ENCODE data around the gene ARG2. TPM values are rescaled to one million over a fixed set of nuclear protein-coding genes. Genes with fewer than 3 reads are reported as not detected.

Gene ARG2
- total RNA-seq, 1 experiment from 2014 or later = 7.0 TPM

GRCh38 chr14:67610491-67610890 lies 9.2 kb upstream of the ARG2 start:
- H3K4me3 ChIP-seq (replicated peaks in 1 of 2; ENCODE audit: low read depth in 1 of 2, low read length in 2 of 2) = no peak overlapping the region
- no peak overlapping the region for H3K27ac ChIP-seq (ENCODE audit: low read depth, low read length)
- H3K9me3 ChIP-seq (ENCODE audit: control insufficient read depth in 1 of 2, insufficient read depth in 1 of 2, low read depth in 1 of 2, low read length in 2 of 2) = no peaks in the 10 kb centered on the region
- peaks cover 13% of the 10 kb centered on the region; the same call in 1 of the 2 replicates for H3K27me3 ChIP-seq (ENCODE audit: insufficient read depth, low read length)
- no peaks in the 10 kb centered on the region for H3K36me3 ChIP-seq (ENCODE audit: control insufficient read depth in 1 of 2, insufficient read depth in 2 of 2, low read length in 2 of 2)
- ChIA-PET RAD21 (ENCODE audit: low non-redundant PET in 1 of 2, low total read pairs in 2 of 2, uncharacterized antibody in 2 of 2, unreplicated experiment in 2 of 2) (no interaction called here), POLR2A (no interaction called here), CTCF (interaction anchor here (1.2 kb wide), 1 partner anchor 56 kb away, joined by 3 read pairs; no protein-coding TSS in a partner anchor)
- TF ChIP-seq SIN3A (IDR thresholded peaks at IDR 0.05; ENCODE audit: low read depth) (no peak), SRF (IDR thresholded peaks at IDR 0.05; ENCODE audit: low read depth) (no peak), POLR2AphosphoS5 (IDR thresholded peaks at IDR 0.05; ENCODE audit: low read depth, low read length) (no peak), RAD21 (IDR thresholded peaks at IDR 0.05; ENCODE audit: low read depth) (no peak), YY1 (IDR thresholded peaks at IDR 0.05; ENCODE audit: extremely low read depth, insufficient replicate concordance, low read depth, low read length) (no peak), TCF7L2 (IDR thresholded peaks at IDR 0.05; ENCODE audit: borderline replicate concordance, extremely low read depth, insufficient read depth, insufficient read length) (no peak), ZBTB33 (IDR thresholded peaks at IDR 0.05; ENCODE audit: extremely low read depth, insufficient replicate concordance, low read length) (no peak), REST (IDR thresholded peaks at IDR 0.05; ENCODE audit: low read depth) (no peak), MAX (IDR thresholded peaks at IDR 0.05) (no peak), CTCF (IDR thresholded peaks at IDR 0.05 in 2 of 3, conservative IDR thresholded peaks at IDR 0.05 in 1 of 3; ENCODE audit: borderline replicate concordance in 1 of 3, insufficient read depth in 1 of 3, low read depth in 2 of 3, low read length in 2 of 3) (no peak), EGR1 (IDR thresholded peaks at IDR 0.05; ENCODE audit: low read depth) (no peak)
- ATAC-seq (no peak), DNase-seq (ENCODE audit: low read depth, low spot score) (no peak)
- intact Hi-C loops (cut with micrococcal nuclease) = no loop called here
- no peak overlapping the region for H3K4me2 ChIP-seq (ENCODE audit: low read length)
- H2AFZ ChIP-seq (ENCODE audit: low read depth, low read length, poor library complexity, severe bottlenecking) = no peak overlapping the region
- no peak overlapping the region for H3K9ac ChIP-seq (ENCODE audit: low read length)
- no peaks in the 10 kb centered on the region for H3K9me2 ChIP-seq (ENCODE audit: insufficient read depth)
- BruUV-seq (replicated peaks) = no TSS peak
- H3K79me2 ChIP-seq (ENCODE audit: insufficient read depth, low read length) = no peaks in the 10 kb centered on the region
- no peaks in the 10 kb centered on the region for H4K20me1 ChIP-seq (ENCODE audit: insufficient read depth)
- H3K4me1 ChIP-seq (ENCODE audit: control insufficient read depth in 1 of 2, insufficient read depth in 2 of 2, low read length in 2 of 2) = no peaks in the 10 kb centered on the region
